ENCODE data around the gene ZNF275. TPM values are rescaled to one million over a fixed set of nuclear protein-coding genes. Genes with fewer than 3 reads are reported as not detected.

Gene ZNF275
- total RNA-seq, 1 donor from 2014 or later, result 7.6 TPM

GRCh38 chrX:153342762-153343558, 9.0 kb downstream of the ZNF275 start:
- Histone ChIP-seq H3K36me3 (peaks cover 33% of the 10 kb centered on the region), H3K27me3 (ENCODE audit: low read depth) (no peaks in the 10 kb centered on the region), H3K4me3 (no peak overlapping the region), H3K4me1 (no peaks in the 10 kb centered on the region), H3K9me3 (no peaks in the 10 kb centered on the region), H3K27ac (no peak overlapping the region)
- TF ChIP-seq CTCF (IDR thresholded peaks at IDR 0.05), result no peak
- DNase-seq (no peak), ATAC-seq (no peak)
- intact Hi-C loops (cut with DNase I), result no loop called here

GRCh38 chrX:153343674-153344073, 9.7 kb downstream of the ZNF275 start:
- no peak overlapping the region for H3K4me3 ChIP-seq
- H3K36me3 ChIP-seq, result peaks cover 36% of the 10 kb centered on the region
- ATAC-seq, result no peak
- H3K9me3 ChIP-seq, result no peaks in the 10 kb centered on the region
- intact Hi-C loops (cut with DNase I), result no loop called here
- TF ChIP-seq CTCF (IDR thresholded peaks at IDR 0.05), result no peak
- H3K27me3 ChIP-seq (ENCODE audit: low read depth), result no peaks in the 10 kb centered on the region
- DNase-seq, result no peak
- H3K4me1 ChIP-seq, result no peaks in the 10 kb centered on the region
- H3K27ac ChIP-seq, result no peak overlapping the region

GRCh38 chrX:153347530-153347929, 13.6 kb downstream of the ZNF275 start:
- TF ChIP-seq CTCF (IDR thresholded peaks at IDR 0.05), result no peak
- no peak for ATAC-seq
- H3K27ac ChIP-seq, result no peak overlapping the region
- H3K36me3 ChIP-seq, result peaks cover 34% of the 10 kb centered on the region
- no peak overlapping the region for H3K4me3 ChIP-seq
- intact Hi-C loops (cut with DNase I), result no loop called here
- H3K9me3 ChIP-seq, result no peaks in the 10 kb centered on the region
- H3K4me1 ChIP-seq, result no peaks in the 10 kb centered on the region
- no peaks in the 10 kb centered on the region for H3K27me3 ChIP-seq (ENCODE audit: low read depth)
- DNase-seq, result no peak

GRCh38 chrX:153348421-153348820, 14.5 kb downstream of the ZNF275 start:
- H3K27me3 ChIP-seq (ENCODE audit: low read depth), result no peaks in the 10 kb centered on the region
- intact Hi-C loops (cut with DNase I), result no loop called here
- DNase-seq (no peak), ATAC-seq (no peak)
- no peak for TF ChIP-seq CTCF (IDR thresholded peaks at IDR 0.05)
- peaks cover 34% of the 10 kb centered on the region for H3K36me3 ChIP-seq
- no peak overlapping the region for H3K4me3 ChIP-seq
- H3K4me1 ChIP-seq, result no peaks in the 10 kb centered on the region
- H3K27ac ChIP-seq, result no peak overlapping the region
- no peaks in the 10 kb centered on the region for H3K9me3 ChIP-seq

- Histone ChIP-seq H3K4me1 (no peaks in the 10 kb centered on the region), H3K27me3 (ENCODE audit: low read depth) (no peaks in the 10 kb centered on the region), H3K9me3 (no peaks in the 10 kb centered on the region), H3K36me3 (peaks cover 31% of the 10 kb centered on the region), H3K4me3 (no peak overlapping the region), H3K27ac (no peak overlapping the region)
- DNase-seq (no peak), ATAC-seq (no peak)
- no peak for TF ChIP-seq CTCF (IDR thresholded peaks at IDR 0.05)
- intact Hi-C loops (cut with DNase I), result no loop called here
Measured at GRCh38 chrX:153349952-153350351, 16.0 kb downstream of the ZNF275 start.
